Measurements from ENCODE around the gene OLFM2.
"Not testable (repeated sequence)": the region's sequence is repeated elsewhere in the genome, so short reads cannot be mapped to it uniquely, and the experiment has no call there.

OLFM2 gene

GRCh38 chr19:9936326-9937000 lies at the start of gene OLFM2:
Gene OLFM2, minus strand, starts transcription at chr19:9936515. Its CDS starts 149 bp downstream, at chr19:9936366.
- DNase-seq = peak in 1 of 3 donors; percentile 17

- peak in 2 of 3 donors; percentile 9 to 13 for DNase-seq
Measured at GRCh38 chr19:9981406-9982260, 45.3 kb upstream of the OLFM2 start.

- no peak for DNase-seq
Measured at GRCh38 chr19:9972103-9972502, 35.8 kb upstream of the OLFM2 start.

- no peak for DNase-seq
Measured at GRCh38 chr19:9971166-9971897, 35.0 kb upstream of the OLFM2 start.

- no peak for DNase-seq
Measured at GRCh38 chr19:9970481-9970880, 34.2 kb upstream of the OLFM2 start.

GRCh38 chr19:9969688-9969975 lies 33.3 kb upstream of the OLFM2 start:
- DNase-seq = no peak

GRCh38 chr19:9968820-9969687 lies 32.7 kb upstream of the OLFM2 start:
- DNase-seq = no peak

GRCh38 chr19:9967326-9967725 lies 31.0 kb upstream of the OLFM2 start:
- DNase-seq = no peak

- no peak for DNase-seq
Measured at GRCh38 chr19:9966448-9966847, 30.1 kb upstream of the OLFM2 start.

- DNase-seq = no peak
Measured at GRCh38 chr19:9966024-9966423, 29.7 kb upstream of the OLFM2 start.

- no peak for DNase-seq
Measured at GRCh38 chr19:9962623-9963290, 26.4 kb upstream of the OLFM2 start.

GRCh38 chr19:9961103-9961502 lies 24.8 kb upstream of the OLFM2 start:
- no peak for DNase-seq

GRCh38 chr19:9958379-9958821 lies 22.1 kb upstream of the OLFM2 start:
- DNase-seq = no peak

- no peak for DNase-seq
Measured at GRCh38 chr19:9956956-9957355, 20.6 kb upstream of the OLFM2 start.

GRCh38 chr19:9953802-9954542 lies 17.7 kb upstream of the OLFM2 start:
- DNase-seq = no peak

- no peak for DNase-seq
Measured at GRCh38 chr19:9952276-9952675, 16.0 kb upstream of the OLFM2 start.

- DNase-seq = no peak
Measured at GRCh38 chr19:9947441-9947840, 11.1 kb upstream of the OLFM2 start.

- DNase-seq = not testable (repeated sequence)
Measured at GRCh38 chr19:9946528-9947125, 10.3 kb upstream of the OLFM2 start.

- peak in 1 of 3 donors; percentile 37 for DNase-seq
Measured at GRCh38 chr19:9945319-9945966, 9.1 kb upstream of the OLFM2 start.

GRCh38 chr19:9943744-9944143 lies 7.4 kb upstream of the OLFM2 start:
- DNase-seq = no peak
